Measurements from ENCODE around the gene SDR42E1. TPM values are rescaled to one million over a fixed set of nuclear protein-coding genes. Genes with fewer than 3 reads are reported as not detected.

Gene SDR42E1
- polyA plus RNA-seq, 1 donor (not counting 4 experiments of a cell fraction or from before 2014, with no cell fraction given), result 20.3 TPM

- dilution Hi-C loops (cut with MboI; ENCODE audit: extremely low pct_ligation_motif_present, low sequenced_read_pairs), result no loop called here
- Histone ChIP-seq H3K9me1 (ENCODE audit: control insufficient read depth, extremely low read depth, insufficient read depth, low read length) (no peaks in the 10 kb centered on the region), H3K4me3 (ENCODE audit: control insufficient read depth in 2 of 3, extremely low read depth in 1 of 3, insufficient read depth in 2 of 3, low read depth in 1 of 3, low read length in 3 of 3) (no peak overlapping the region), H3K79me2 (ENCODE audit: control insufficient read depth, insufficient read depth, low read length) (no peaks in the 10 kb centered on the region), H3K4me2 (ENCODE audit: control insufficient read depth, extremely low read depth, insufficient read depth, low read depth, low read length) (no peak overlapping the region), H3K36me3 (ENCODE audit: control insufficient read depth in 2 of 2, extremely low read depth in 1 of 2, insufficient read depth in 2 of 2, low read length in 2 of 2) (no peaks in the 10 kb centered on the region), H3K27me3 (ENCODE audit: control insufficient read depth, extremely low read depth, insufficient read depth, low read length) (no peaks in the 10 kb centered on the region), H2AFZ (ENCODE audit: control insufficient read depth, low read length) (no peak overlapping the region), H4K20me1 (ENCODE audit: control insufficient read depth, extremely low read depth, insufficient read depth, low read length) (no peaks in the 10 kb centered on the region), H3K4me1 (ENCODE audit: control insufficient read depth, extremely low read depth, insufficient read depth, low read length) (peaks cover 38% of the 10 kb centered on the region), H3K9ac (ENCODE audit: control insufficient read depth, extremely low read depth, insufficient read depth, low read length) (no peak overlapping the region), H3K27ac (ENCODE audit: control insufficient read depth, insufficient read depth, low read length) (no peak overlapping the region), H3K9me3 (ENCODE audit: control insufficient read depth, low read depth, low read length) (no peaks in the 10 kb centered on the region)
- TF ChIP-seq EZH2 (IDR thresholded peaks at IDR 0.05; ENCODE audit: low read length) (no peak), CTCF (optimal IDR thresholded peaks at IDR 0.05 in 1 of 3, IDR thresholded peaks at IDR 0.05 in 1 of 3, conservative IDR thresholded peaks at IDR 0.05 in 1 of 3; ENCODE audit: extremely low read depth in 1 of 3, insufficient read depth in 2 of 3, low read length in 3 of 3) (no peak)
- DNase-seq (ENCODE audit: low read depth, low spot score), result no peak
- no peak for FAIRE-seq
These were observed 48.1 kb upstream of the SDR42E1 start for GRCh38 chr16:82059161-82059982.

- H3K27ac ChIP-seq (ENCODE audit: control insufficient read depth, insufficient read depth, low read length), result peak overlapping the region; percentile 71
- H3K27me3 ChIP-seq (ENCODE audit: control insufficient read depth, extremely low read depth, insufficient read depth, low read length), result no peaks in the 10 kb centered on the region
- no peaks in the 10 kb centered on the region for H3K9me3 ChIP-seq (ENCODE audit: control insufficient read depth, low read depth, low read length)
- DNase-seq (ENCODE audit: low read depth, low spot score), result no peak
- H2AFZ ChIP-seq (ENCODE audit: control insufficient read depth, low read length), result peak overlapping the region; percentile 18
- H4K20me1 ChIP-seq (ENCODE audit: control insufficient read depth, extremely low read depth, insufficient read depth, low read length), result no peaks in the 10 kb centered on the region
- H3K9me1 ChIP-seq (ENCODE audit: control insufficient read depth, extremely low read depth, insufficient read depth, low read length), result no peaks in the 10 kb centered on the region
- TF ChIP-seq EZH2 (IDR thresholded peaks at IDR 0.05; ENCODE audit: low read length), result no peak
- dilution Hi-C loops (cut with MboI; ENCODE audit: extremely low pct_ligation_motif_present, low sequenced_read_pairs), result no loop called here
- H3K36me3 ChIP-seq (ENCODE audit: control insufficient read depth in 2 of 2, extremely low read depth in 1 of 2, insufficient read depth in 2 of 2, low read length in 2 of 2), result no peaks in the 10 kb centered on the region
- no peak overlapping the region for H3K9ac ChIP-seq (ENCODE audit: control insufficient read depth, extremely low read depth, insufficient read depth, low read length)
- peaks cover 18% of the 10 kb centered on the region for H3K4me1 ChIP-seq (ENCODE audit: control insufficient read depth, extremely low read depth, insufficient read depth, low read length)
- no peaks in the 10 kb centered on the region for H3K79me2 ChIP-seq (ENCODE audit: control insufficient read depth, insufficient read depth, low read length)
- FAIRE-seq, result no peak
- no peak overlapping the region for H3K4me3 ChIP-seq (ENCODE audit: control insufficient read depth in 2 of 3, extremely low read depth in 1 of 3, insufficient read depth in 2 of 3, low read depth in 1 of 3, low read length in 3 of 3)
- H3K4me2 ChIP-seq (ENCODE audit: control insufficient read depth, extremely low read depth, insufficient read depth, low read depth, low read length), result peak overlapping the region; percentile 78
These were observed 45.3 kb upstream of the SDR42E1 start for GRCh38 chr16:82056550-82056896.

Data from keratinocyte (primary cell).